ENCODE data around the gene ZNF26.

ZNF26 gene

DNA sequence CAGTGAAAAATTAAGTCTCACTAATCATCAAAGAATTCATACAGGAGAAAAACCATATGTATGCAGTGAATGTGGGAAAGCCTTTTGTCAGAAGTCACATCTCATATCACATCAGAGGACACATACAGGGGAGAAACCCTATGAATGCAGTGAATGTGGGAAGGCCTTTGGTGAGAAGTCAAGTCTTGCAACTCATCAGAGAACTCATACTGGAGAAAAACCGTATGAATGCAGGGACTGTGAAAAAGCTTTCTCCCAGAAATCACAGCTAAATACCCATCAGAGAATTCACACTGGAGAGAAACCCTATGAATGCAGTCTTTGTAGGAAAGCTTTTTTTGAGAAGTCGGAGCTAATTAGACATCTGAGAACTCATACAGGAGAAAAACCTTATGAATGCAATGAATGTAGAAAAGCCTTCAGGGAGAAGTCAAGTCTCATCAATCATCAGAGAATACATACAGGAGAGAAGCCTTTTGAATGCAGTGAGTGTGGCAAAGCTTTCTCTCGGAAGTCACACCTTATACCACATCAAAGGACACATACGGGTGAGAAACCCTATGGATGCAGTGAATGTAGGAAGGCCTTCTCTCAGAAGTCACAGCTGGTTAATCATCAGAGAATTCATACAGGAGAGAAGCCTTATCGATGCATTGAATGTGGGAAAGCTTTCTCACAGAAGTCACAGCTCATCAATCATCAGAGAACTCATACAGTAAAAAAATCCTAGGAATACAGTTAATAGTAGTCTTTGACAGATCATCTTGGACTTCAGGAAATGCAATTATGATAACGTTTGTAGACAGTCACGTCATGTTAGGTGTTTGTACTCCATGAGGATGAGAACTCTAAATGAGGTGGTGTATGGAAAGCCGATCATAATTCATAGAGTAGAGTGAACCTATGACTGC is 72.3 kb downstream of the ZNF26 start:
- no peak for DNase-seq (ENCODE audit: low read depth in 1 of 2, low spot score in 1 of 2)

DNA sequence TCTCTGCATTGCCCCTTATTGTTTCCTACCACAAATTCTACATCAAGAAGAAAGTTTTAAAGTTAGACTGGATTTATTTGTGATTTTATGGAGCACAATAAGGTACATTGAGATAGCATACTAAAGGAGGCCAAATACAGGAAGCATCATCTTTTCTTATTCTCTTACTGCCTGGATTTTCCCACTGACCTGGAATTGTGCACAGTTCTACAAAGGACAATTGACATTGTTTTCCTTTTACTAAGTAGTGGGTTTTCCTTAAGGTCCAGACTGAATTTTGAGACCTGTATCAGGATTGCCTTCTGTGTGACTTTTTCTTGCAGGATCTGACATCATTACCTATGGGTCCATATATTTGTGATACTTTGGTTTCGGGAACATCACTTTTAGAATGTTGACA is 75.8 kb downstream of the ZNF26 start:
- DNase-seq (ENCODE audit: low read depth in 1 of 2, low spot score in 1 of 2) = no peak

DNA sequence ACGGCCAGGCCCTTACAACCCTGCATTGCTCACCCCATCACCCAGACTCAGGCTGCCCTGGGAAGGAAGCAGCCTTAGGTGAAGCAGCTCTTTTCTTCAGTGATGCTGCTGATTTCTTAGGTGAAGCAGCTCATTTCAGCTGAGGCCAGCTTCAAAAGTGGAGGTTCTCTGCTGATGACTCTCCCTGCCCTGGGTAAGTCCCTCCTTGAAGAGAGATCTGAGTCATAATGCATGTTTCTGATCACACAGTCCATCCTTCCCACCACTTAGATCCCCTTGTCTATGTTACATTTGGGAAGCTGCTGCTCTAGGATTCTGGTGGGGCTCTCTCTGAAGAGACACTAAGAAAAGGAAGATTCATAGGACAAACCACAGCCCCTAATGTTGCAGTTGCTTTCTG is 77.4 kb downstream of the ZNF26 start:
- DNase-seq (ENCODE audit: low read depth in 1 of 2, low spot score in 1 of 2) = no peak

DNA sequence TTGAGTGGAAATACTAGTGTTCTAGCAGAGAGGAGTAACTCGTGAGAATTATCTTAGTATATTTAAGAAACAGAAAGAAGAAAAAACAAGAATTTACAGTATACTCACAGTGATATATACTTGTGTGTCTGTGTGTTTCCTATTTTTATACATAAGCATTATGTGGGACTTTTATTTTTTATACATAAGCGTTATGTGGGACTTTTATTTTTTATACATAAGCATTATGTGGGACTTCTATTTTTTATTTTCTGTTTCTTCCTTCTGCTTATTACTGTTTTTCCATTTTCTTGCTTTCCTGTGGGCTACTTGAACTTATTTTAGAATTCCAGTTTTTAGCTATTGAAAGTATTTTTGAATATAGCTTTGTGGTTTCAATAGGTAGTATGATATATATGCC is 87.7 kb downstream of the ZNF26 start:
- DNase-seq (ENCODE audit: low read depth in 1 of 2, low spot score in 1 of 2) = no peak
